ENCODE measurements around the gene DNAL1.

DNAL1 gene

GRCh38 chr14:73612339-73613045 is 32.3 kb upstream of the DNAL1 start, which contains the start of gene ACOT6:
TSS of gene ACOT6 (plus strand) at chr14:73612517. CDS start at chr14:73612572, 55 bp downstream.
- no peak for DNase-seq (ENCODE audit: extremely low read depth, low read depth)

GRCh38 chr14:73613046-73613383 is 31.8 kb upstream of the DNAL1 start:
- DNase-seq (ENCODE audit: extremely low read depth, low read depth): no peak
- H3K4me3 ChIP-seq (replicated peaks; ENCODE audit: low read depth, low read length): peak overlapping the region; percentile 49
- no peak for TF ChIP-seq CTCF (IDR thresholded peaks at IDR 0.05; ENCODE audit: low read depth, low read length, missing control alignments)

More at GRCh38 chr14:73612339-73613045, 32.3 kb upstream of the DNAL1 start, which contains the start of gene ACOT6:
- peak within 1 kb of the TSS; percentile 49 for H3K4me3 ChIP-seq (replicated peaks; ENCODE audit: low read depth, low read length)
- TF ChIP-seq CTCF (IDR thresholded peaks at IDR 0.05; ENCODE audit: low read depth, low read length, missing control alignments): no peak

- H3K4me3 ChIP-seq (replicated peaks; ENCODE audit: low read depth, low read length): peak overlapping the region; percentile 49
- DNase-seq (ENCODE audit: extremely low read depth, low read depth): no peak
- TF ChIP-seq CTCF (IDR thresholded peaks at IDR 0.05; ENCODE audit: low read depth, low read length, missing control alignments): no peak
Measured at GRCh38 chr14:73613419-73613963, 31.3 kb upstream of the DNAL1 start.

- no peak for TF ChIP-seq CTCF (IDR thresholded peaks at IDR 0.05; ENCODE audit: low read depth, low read length, missing control alignments)
- DNase-seq (ENCODE audit: extremely low read depth, low read depth): no peak
- no peak overlapping the region for H3K4me3 ChIP-seq (replicated peaks; ENCODE audit: low read depth, low read length)
Measured at GRCh38 chr14:73616831-73617230, 28.0 kb upstream of the DNAL1 start.

- H3K4me3 ChIP-seq (replicated peaks; ENCODE audit: low read depth, low read length): no peak overlapping the region
- DNase-seq (ENCODE audit: extremely low read depth, low read depth): no peak
- no peak for TF ChIP-seq CTCF (IDR thresholded peaks at IDR 0.05; ENCODE audit: low read depth, low read length, missing control alignments)
Measured at GRCh38 chr14:73619524-73619923, 25.3 kb upstream of the DNAL1 start.

GRCh38 chr14:73620268-73620667 is 24.5 kb upstream of the DNAL1 start:
- H3K4me3 ChIP-seq (replicated peaks; ENCODE audit: low read depth, low read length): no peak overlapping the region
- no peak for TF ChIP-seq CTCF (IDR thresholded peaks at IDR 0.05; ENCODE audit: low read depth, low read length, missing control alignments)
- no peak for DNase-seq (ENCODE audit: extremely low read depth, low read depth)
